ENCODE results near the gene EPHB2.
"Not testable (repeated sequence)": the region's sequence is repeated elsewhere in the genome, so short reads cannot be mapped to it uniquely, and the experiment has no call there.

The EPHB2 gene
- total RNA-seq = 9.1 to 38.6 (median 20.5) reads per million in 18 experiments

- peak; percentile 27 to 46 for DNase-seq
Measured at GRCh38 chr1:22710701-22711049, at the start of gene EPHB2. Gene EPHB2, plus strand, starts transcription at chr1:22710839. Its CDS starts 144 bp downstream, at chr1:22710983.

- DNase-seq = no peak
Measured at GRCh38 chr1:22661880-22662279, 48.8 kb upstream of the EPHB2 start.

- DNase-seq = no peak
Measured at GRCh38 chr1:22662318-22662717, 48.3 kb upstream of the EPHB2 start.

GRCh38 chr1:22662986-22663408, 47.6 kb upstream of the EPHB2 start:
- DNase-seq = no peak

- peak in 1 of 2 donors; percentile 18 for DNase-seq
Measured at GRCh38 chr1:22665752-22666151, 44.9 kb upstream of the EPHB2 start.

- DNase-seq = no peak
Measured at GRCh38 chr1:22666412-22666811, 44.2 kb upstream of the EPHB2 start.

GRCh38 chr1:22668840-22669239, 41.8 kb upstream of the EPHB2 start:
- not testable (repeated sequence) for DNase-seq

- DNase-seq = no peak
Measured at GRCh38 chr1:22670352-22670975, 40.2 kb upstream of the EPHB2 start.

GRCh38 chr1:22671999-22672398, 38.6 kb upstream of the EPHB2 start:
- DNase-seq = no peak

GRCh38 chr1:22673486-22674409, 36.9 kb upstream of the EPHB2 start:
- DNase-seq = peak; percentile 56 to 69

GRCh38 chr1:22674410-22674749, 36.3 kb upstream of the EPHB2 start:
- DNase-seq = no peak

GRCh38 chr1:22676151-22676550, 34.5 kb upstream of the EPHB2 start:
- DNase-seq = not testable (repeated sequence)

- no peak for DNase-seq
Measured at GRCh38 chr1:22676916-22677583, 33.6 kb upstream of the EPHB2 start.

GRCh38 chr1:22677931-22678896, 32.4 kb upstream of the EPHB2 start:
- no peak for DNase-seq

- no peak for DNase-seq
Measured at GRCh38 chr1:22680726-22681125, 29.9 kb upstream of the EPHB2 start.

- DNase-seq = no peak
Measured at GRCh38 chr1:22681556-22682276, 28.9 kb upstream of the EPHB2 start.

- no peak for DNase-seq
Measured at GRCh38 chr1:22683547-22683946, 27.1 kb upstream of the EPHB2 start.

- DNase-seq = no peak
Measured at GRCh38 chr1:22685591-22686059, 25.0 kb upstream of the EPHB2 start.

- no peak for DNase-seq
Measured at GRCh38 chr1:22687191-22687590, 23.4 kb upstream of the EPHB2 start.

- no peak for DNase-seq
Measured at GRCh38 chr1:22688466-22688865, 22.2 kb upstream of the EPHB2 start.

GRCh38 chr1:22689505-22689904, 21.1 kb upstream of the EPHB2 start:
- DNase-seq = no peak
